Measurements from ENCODE around the gene ICAM1.

DNA sequence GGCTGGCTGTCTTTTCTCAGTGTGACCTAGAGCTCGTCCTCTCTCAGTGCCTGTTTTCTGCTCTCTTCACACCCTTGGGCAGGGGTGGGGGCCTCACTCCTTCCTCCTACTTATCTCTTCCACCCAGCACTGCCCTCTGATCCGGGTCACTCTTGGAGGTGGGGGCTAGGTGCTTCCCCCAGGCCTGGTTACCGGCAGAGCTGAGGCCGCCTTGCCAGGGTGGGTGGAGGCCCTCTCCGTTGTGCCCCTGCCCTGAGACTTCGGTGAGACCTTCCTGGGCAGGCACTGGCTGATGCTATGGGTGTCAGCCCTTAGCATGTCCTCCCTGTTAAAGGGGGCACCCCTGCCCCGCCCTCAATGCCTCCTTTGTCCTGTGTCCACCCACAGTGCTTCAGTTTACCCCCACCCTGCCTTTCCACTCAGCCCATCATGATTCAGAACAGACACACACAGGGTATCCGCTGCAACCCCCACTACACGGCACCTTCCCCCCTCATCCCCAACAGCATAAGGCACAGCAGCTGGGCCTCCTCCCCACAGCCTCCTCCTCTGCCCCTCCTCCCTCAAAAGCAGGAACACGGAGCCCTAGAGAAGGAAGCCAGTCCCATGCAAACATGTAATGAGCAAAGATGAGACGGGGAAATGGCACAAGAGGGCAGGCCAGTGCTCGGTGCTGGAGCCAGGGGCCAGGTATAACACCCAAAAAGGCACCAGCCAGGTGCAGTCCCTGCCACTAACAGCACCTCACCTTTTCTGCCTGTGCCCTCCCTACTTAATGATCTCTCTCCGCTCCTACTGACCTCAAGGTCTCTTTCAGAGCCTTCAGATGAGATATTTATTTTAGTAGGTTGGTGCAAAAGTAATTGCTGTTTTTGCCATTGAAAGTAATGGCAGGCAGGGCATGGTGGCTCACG lies 28.9 kb downstream of the ICAM1 start:
- TF ChIP-seq, protein P1, sequence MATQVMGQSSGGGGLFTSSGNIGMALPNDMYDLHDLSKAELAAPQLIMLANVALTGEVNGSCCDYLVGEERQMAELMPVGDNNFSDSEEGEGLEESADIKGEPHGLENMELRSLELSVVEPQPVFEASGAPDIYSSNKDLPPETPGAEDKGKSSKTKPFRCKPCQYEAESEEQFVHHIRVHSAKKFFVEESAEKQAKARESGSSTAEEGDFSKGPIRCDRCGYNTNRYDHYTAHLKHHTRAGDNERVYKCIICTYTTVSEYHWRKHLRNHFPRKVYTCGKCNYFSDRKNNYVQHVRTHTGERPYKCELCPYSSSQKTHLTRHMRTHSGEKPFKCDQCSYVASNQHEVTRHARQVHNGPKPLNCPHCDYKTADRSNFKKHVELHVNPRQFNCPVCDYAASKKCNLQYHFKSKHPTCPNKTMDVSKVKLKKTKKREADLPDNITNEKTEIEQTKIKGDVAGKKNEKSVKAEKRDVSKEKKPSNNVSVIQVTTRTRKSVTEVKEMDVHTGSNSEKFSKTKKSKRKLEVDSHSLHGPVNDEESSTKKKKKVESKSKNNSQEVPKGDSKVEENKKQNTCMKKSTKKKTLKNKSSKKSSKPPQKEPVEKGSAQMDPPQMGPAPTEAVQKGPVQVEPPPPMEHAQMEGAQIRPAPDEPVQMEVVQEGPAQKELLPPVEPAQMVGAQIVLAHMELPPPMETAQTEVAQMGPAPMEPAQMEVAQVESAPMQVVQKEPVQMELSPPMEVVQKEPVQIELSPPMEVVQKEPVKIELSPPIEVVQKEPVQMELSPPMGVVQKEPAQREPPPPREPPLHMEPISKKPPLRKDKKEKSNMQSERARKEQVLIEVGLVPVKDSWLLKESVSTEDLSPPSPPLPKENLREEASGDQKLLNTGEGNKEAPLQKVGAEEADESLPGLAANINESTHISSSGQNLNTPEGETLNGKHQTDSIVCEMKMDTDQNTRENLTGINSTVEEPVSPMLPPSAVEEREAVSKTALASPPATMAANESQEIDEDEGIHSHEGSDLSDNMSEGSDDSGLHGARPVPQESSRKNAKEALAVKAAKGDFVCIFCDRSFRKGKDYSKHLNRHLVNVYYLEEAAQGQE (IDR thresholded peaks at IDR 0.05; ENCODE audit: low read depth, low read length) = no peak
- TF ChIP-seq, protein P2, sequence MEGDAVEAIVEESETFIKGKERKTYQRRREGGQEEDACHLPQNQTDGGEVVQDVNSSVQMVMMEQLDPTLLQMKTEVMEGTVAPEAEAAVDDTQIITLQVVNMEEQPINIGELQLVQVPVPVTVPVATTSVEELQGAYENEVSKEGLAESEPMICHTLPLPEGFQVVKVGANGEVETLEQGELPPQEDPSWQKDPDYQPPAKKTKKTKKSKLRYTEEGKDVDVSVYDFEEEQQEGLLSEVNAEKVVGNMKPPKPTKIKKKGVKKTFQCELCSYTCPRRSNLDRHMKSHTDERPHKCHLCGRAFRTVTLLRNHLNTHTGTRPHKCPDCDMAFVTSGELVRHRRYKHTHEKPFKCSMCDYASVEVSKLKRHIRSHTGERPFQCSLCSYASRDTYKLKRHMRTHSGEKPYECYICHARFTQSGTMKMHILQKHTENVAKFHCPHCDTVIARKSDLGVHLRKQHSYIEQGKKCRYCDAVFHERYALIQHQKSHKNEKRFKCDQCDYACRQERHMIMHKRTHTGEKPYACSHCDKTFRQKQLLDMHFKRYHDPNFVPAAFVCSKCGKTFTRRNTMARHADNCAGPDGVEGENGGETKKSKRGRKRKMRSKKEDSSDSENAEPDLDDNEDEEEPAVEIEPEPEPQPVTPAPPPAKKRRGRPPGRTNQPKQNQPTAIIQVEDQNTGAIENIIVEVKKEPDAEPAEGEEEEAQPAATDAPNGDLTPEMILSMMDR (IDR thresholded peaks at IDR 0.05) = no peak
